ENCODE data around the gene TRIM9.

The TRIM9 gene

GRCh38 chr14:50936016-50936340 lies 158.9 kb downstream of the TRIM9 start:
- no peak overlapping the region for H3K4me3 ChIP-seq (ENCODE audit: low read length)
- peak; percentile 45 for DNase-seq (ENCODE audit: low read depth)
- TF ChIP-seq, protein P1, sequence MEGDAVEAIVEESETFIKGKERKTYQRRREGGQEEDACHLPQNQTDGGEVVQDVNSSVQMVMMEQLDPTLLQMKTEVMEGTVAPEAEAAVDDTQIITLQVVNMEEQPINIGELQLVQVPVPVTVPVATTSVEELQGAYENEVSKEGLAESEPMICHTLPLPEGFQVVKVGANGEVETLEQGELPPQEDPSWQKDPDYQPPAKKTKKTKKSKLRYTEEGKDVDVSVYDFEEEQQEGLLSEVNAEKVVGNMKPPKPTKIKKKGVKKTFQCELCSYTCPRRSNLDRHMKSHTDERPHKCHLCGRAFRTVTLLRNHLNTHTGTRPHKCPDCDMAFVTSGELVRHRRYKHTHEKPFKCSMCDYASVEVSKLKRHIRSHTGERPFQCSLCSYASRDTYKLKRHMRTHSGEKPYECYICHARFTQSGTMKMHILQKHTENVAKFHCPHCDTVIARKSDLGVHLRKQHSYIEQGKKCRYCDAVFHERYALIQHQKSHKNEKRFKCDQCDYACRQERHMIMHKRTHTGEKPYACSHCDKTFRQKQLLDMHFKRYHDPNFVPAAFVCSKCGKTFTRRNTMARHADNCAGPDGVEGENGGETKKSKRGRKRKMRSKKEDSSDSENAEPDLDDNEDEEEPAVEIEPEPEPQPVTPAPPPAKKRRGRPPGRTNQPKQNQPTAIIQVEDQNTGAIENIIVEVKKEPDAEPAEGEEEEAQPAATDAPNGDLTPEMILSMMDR (IDR thresholded peaks at IDR 0.05; ENCODE audit: insufficient read depth, low read depth, low read length, missing control alignments), result no peak

DNA sequence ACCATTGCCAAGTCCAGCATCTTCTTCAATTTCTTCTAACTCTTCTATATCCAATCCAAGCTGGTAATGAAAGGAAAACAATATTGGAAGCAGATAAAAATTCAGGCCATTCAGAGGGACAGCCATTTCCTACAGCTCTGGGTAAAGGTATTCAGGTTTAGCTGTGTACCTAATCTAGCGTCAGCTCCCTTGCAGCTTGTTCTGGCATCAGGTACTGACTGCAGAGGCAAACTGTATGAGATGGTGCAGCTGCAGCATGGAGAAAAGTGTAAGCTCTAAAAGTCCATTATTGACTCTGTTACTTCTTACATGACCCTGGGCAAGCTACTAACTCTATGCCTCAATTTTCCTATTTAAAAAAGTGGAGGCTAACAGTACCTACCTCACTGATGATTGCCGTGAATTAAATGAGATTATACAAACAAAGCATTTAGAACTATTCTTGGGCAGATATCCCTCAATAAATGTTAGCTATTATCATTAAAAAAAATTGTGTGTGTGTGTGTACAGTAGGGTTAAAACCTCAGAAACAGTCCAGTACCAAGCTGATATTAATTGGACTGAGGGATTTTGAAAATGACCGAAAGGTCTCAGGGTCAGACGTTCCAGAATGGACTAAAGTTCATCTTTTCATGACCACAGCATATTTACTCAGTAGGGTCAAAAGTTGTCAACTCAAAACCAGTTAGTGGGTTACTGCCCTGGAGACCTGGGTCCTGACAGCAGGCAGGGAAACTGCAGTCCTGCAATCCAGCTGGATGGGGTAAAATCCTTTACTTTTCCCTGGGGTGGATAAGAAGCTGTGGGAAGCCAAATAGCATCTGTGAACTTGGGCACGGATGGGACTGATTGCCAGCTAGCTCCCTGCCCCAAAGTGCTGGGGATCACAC lies 159.5 kb downstream of the TRIM9 start:
- no peak for DNase-seq (ENCODE audit: low read depth)
- TF ChIP-seq, protein P1 (IDR thresholded peaks at IDR 0.05; ENCODE audit: insufficient read depth, low read depth, low read length, missing control alignments), result no peak

GRCh38 chr14:50932592-50933495 lies 162.1 kb downstream of the TRIM9 start:
- no peak overlapping the region for H3K4me3 ChIP-seq (ENCODE audit: low read length)
- no peak for DNase-seq (ENCODE audit: low read depth)
- TF ChIP-seq, protein P1 (IDR thresholded peaks at IDR 0.05; ENCODE audit: insufficient read depth, low read depth, low read length, missing control alignments), result no peak

More for the DNA sequence above, 159.5 kb downstream of the TRIM9 start:
- no peak overlapping the region for H3K4me3 ChIP-seq (ENCODE audit: low read length)

DNA sequence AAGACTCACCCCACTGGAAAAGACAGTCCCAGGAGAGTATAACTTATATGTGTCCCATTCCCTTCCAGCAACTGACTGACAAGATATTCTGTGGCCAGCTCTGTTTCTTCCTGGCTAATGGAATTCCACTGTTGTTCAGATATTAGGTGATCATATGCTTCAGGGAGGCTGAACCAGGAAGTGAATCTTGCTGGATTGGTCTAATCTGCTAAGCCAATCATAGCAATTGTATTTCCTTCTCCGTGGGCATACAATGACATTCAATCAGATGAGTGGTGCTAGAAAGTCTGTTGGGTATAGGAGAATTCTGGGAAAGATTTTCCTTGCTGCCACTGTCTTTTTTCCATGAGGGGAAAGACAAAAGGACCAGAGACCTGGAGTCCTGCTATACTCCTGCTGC lies 162.7 kb downstream of the TRIM9 start:
- TF ChIP-seq, protein P1 (IDR thresholded peaks at IDR 0.05; ENCODE audit: insufficient read depth, low read depth, low read length, missing control alignments), result no peak
- DNase-seq (ENCODE audit: low read depth), result no peak
- no peak overlapping the region for H3K4me3 ChIP-seq (ENCODE audit: low read length)

DNA sequence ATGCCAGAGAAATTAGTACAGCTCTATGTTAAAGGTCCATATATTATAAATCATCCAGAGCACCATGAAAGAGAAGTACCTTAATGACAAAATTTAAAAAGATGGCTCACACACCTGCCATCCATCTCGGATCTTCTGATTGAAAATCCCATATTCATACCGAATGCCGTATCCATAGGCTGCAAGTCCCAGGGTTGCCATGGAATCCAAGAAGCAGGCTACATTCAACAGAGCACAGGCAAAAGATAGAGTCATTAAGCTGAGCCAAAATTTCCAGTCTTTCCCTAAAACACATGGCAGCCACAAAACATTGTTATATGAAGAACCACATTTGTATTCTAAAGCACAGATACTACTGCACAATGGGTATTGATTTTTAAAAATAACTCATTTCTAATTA lies 163.3 kb downstream of the TRIM9 start:
- DNase-seq (ENCODE audit: low read depth), result no peak
- TF ChIP-seq, protein P1 (IDR thresholded peaks at IDR 0.05; ENCODE audit: insufficient read depth, low read depth, low read length, missing control alignments), result no peak
- no peak overlapping the region for H3K4me3 ChIP-seq (ENCODE audit: low read length)

GRCh38 chr14:50929506-50929905 lies 165.4 kb downstream of the TRIM9 start:
- TF ChIP-seq, protein P1 (IDR thresholded peaks at IDR 0.05; ENCODE audit: insufficient read depth, low read depth, low read length, missing control alignments), result no peak
- H3K4me3 ChIP-seq (ENCODE audit: low read length), result no peak overlapping the region
- no peak for DNase-seq (ENCODE audit: low read depth)
